A549 (cell line): ENCODE data around the gene GGACT. TPM values are rescaled to one million over a fixed set of nuclear protein-coding genes. Genes with fewer than 3 reads are reported as not detected.

Source experiments
- ATAC-seq, 2 experiments: fragments of 200-7000 bp in 1 of 2; fragments of >200 bp in 1 of 2; cut with Nextera tagmentation in 1 of 2; cut with Tn5 transposase in 1 of 2; 3 replicates each; pipeline versions ENCODE4 v1.8.0 to v1.9.1; 2018 to 2020; ENCODE audit warnings: mild to moderate bottlenecking in 1 of 2, moderate library complexity in 1 of 2
- CTCF ChIA-PET: fragments of 300-600 bp; sonication (Branson Sonifier 250); formaldehyde crosslinking; extraction: SDS; loops from one replicate; lab custom pipeline; 2021; ENCODE audit warnings: antibody characterized with exemption, inconsistent platforms; lab: Yijun Ruan, JAX
- POLR2A ChIA-PET: fragments of 350-600 bp; formaldehyde crosslinking; extraction: SDS; loops from one replicate; lab custom pipeline; 2021; ENCODE audit warnings: antibody characterized with exemption, inconsistent platforms; lab: Yijun Ruan, JAX
- DNase-seq, 2 experiments: peaks; one replicate each; pipeline versions ENCODE4 v3.0.0 to v3.0.0-alpha.2; 2011 to 2016; ENCODE audit warnings: low read depth in 1 of 2, low spot score in 1 of 2
- FAIRE-seq: peaks from 2 replicates; lab custom pipeline; 2011; peaks lifted over from hg19 to GRCh38; lab: Jason Lieb, UNC
- H3K27ac ChIP-seq, 2 experiments: fragments of >200 bp; sonication (Bioruptor Twin); formaldehyde crosslinking; 3 replicates each; pipeline ENCODE4 v1.5.1; 2016 to 2017
- H3K4me1 ChIP-seq: fragments of >200 bp; sonication (Bioruptor Twin); formaldehyde crosslinking; 3 replicates; pipeline ENCODE4 v1.6.1; 2016
- H3K4me2 ChIP-seq: fragments of >200 bp; sonication (Bioruptor Twin); formaldehyde crosslinking; 3 replicates; pipeline ENCODE4 v1.6.1; 2016
- H3K4me3 ChIP-seq: fragments of >200 bp; sonication (Bioruptor Twin); formaldehyde crosslinking; 3 replicates; pipeline ENCODE4 v1.5.1; 2016
- H3K9me3 ChIP-seq: fragments of >200 bp; sonication (Bioruptor Twin); formaldehyde crosslinking; 3 replicates; pipeline ENCODE4 v1.6.1; 2016
- CHD4 ChIP-seq: fragments of 200-600 bp; sonication (generic); IDR thresholded peaks from 2 replicates; pipeline ENCODE4 v1.6.1; 2016; ENCODE audit warnings: antibody characterized with exemption, mild to moderate bottlenecking, borderline replicate concordance
- CTCF ChIP-seq: fragments of >200 bp; sonication (Bioruptor Twin); formaldehyde crosslinking; IDR thresholded peaks from 3 replicates; pipeline ENCODE4 v1.5.1; 2016
- EHF ChIP-seq: fragments of 250-450 bp; sonication (Bioruptor Pico); IDR thresholded peaks from 2 replicates; pipeline ENCODE4 v1.5.0; 2020; ENCODE audit warnings: mild to moderate bottlenecking
- ESRRA ChIP-seq: fragments of 150-350 bp; IDR thresholded peaks from 2 replicates; pipeline ENCODE4 v1.6.1; 2014; ENCODE audit warnings: mild to moderate bottlenecking, low read length, borderline replicate concordance
- FOSB ChIP-seq: fragments of 250-450 bp; sonication (Bioruptor Pico); IDR thresholded peaks from 2 replicates; pipeline ENCODE4 v1.5.0; 2020; ENCODE audit warnings: mild to moderate bottlenecking, moderate library complexity
- HOXA7 ChIP-seq: fragments of 250-450 bp; sonication (Bioruptor Pico); IDR thresholded peaks from 2 replicates; pipeline ENCODE4 v1.5.0; 2020; ENCODE audit warnings: mild to moderate bottlenecking, moderate library complexity
- HOXB13 ChIP-seq: fragments of 250-450 bp; sonication (Bioruptor Pico); IDR thresholded peaks from 2 replicates; pipeline ENCODE4 v1.5.0; 2020; ENCODE audit warnings: low read depth, mild to moderate bottlenecking, moderate library complexity
- JUN ChIP-seq, 2 experiments: fragments of >200 bp; sonication (Bioruptor Twin); formaldehyde crosslinking; IDR thresholded peaks; 2 replicates in 1 of 2; 3 replicates in 1 of 2; pipeline ENCODE4 v1.6.1; 2016 to 2017
- PBX3 ChIP-seq: IDR thresholded peaks from 2 replicates; pipeline ENCODE4 v1.6.1; 2012
- POLR2AphosphoS2 ChIP-seq: conservative IDR thresholded peaks from 2 replicates; pipeline ENCODE4 v1.6.1; 2012; ENCODE audit warnings: low read length, improper control_type of control experiment, inconsistent platforms
- RAD21 ChIP-seq, 2 experiments: fragments of >200 bp in 1 of 2; sonication (Bioruptor Twin) in 1 of 2; formaldehyde crosslinking in 1 of 2; IDR thresholded peaks in 1 of 2; conservative IDR thresholded peaks in 1 of 2; 2 replicates in 1 of 2; 3 replicates in 1 of 2; pipeline ENCODE4 v1.6.1; 2012 to 2018; ENCODE audit warnings: inconsistent platforms in 1 of 2
- RCOR1 ChIP-seq: fragments of 150-350 bp; IDR thresholded peaks from 2 replicates; pipeline ENCODE4 v1.6.1; 2014; ENCODE audit warnings: antibody characterized with exemption, low read length, low read depth
- REST ChIP-seq: fragments of 200-600 bp; sonication (generic); IDR thresholded peaks from 2 replicates; pipeline ENCODE4 v1.6.1; 2016; ENCODE audit warnings: antibody characterized with exemption, mild to moderate bottlenecking, moderate library complexity
- RNF2 ChIP-seq: fragments of 200-600 bp; sonication (generic); IDR thresholded peaks from 2 replicates; pipeline ENCODE4 v1.6.1; 2016; ENCODE audit warnings: low read depth, mild to moderate bottlenecking, antibody characterized with exemption, moderate library complexity, borderline replicate concordance
- ZC3H11A ChIP-seq: fragments of 450-650 bp; IDR thresholded peaks from 2 replicates; pipeline ENCODE4 v1.6.1; 2014; ENCODE audit warnings: antibody characterized with exemption, mild to moderate bottlenecking
- WGBS: methylation state at CpG from one replicate; pipeline ENCODE4 v1.1.6; 2017; ENCODE audit errors: missing lambda C conversion rate; 5-methylcytosine and 5-hydroxymethylcytosine counted together
- polyA plus RNA-seq, 4 experiments: library from polyadenylated mRNA; depleted of rRNA in 3 of 4; stranded (reverse); fragments of >200 nt; fragmentation: RNase III in 1 of 4; extraction: RNeasy Plus Mini Kit Qiagen cat#74134 plus additional on column Dnase treatment in 1 of 4; gene quantifications; 2 replicates in 3 of 4; 3 replicates in 1 of 4; pipeline ENCODE4 v1.2.3, GENCODE V29; 2011 to 2017

The GGACT gene
- polyA plus RNA-seq, 2 of the 4 experiments (the other 2 are of a cell fraction), result 2.7 to 8.6 TPM

- Histone ChIP-seq H3K4me1 (no peaks in the 10 kb centered on the region), H3K9me3 (no peaks in the 10 kb centered on the region), H3K4me2 (no peak overlapping the region), H3K27ac (no peak overlapping the region), H3K4me3 (no peak overlapping the region)
- WGBS, result 82% methylated on average over 5 of the region's 5 CpGs
- FAIRE-seq, result no peak
- DNase-seq, result no peak
- ChIA-PET CTCF (no interaction called here), POLR2A (no interaction called here)
- TF ChIP-seq RNF2 (no peak), POLR2AphosphoS2 (no peak), CTCF (no peak), FOSB (CRISPR knock-in tag) (no peak), CHD4 (no peak), RAD21 (conservative IDR thresholded peaks at IDR 0.05 in 1 of 2, IDR thresholded peaks at IDR 0.05 in 1 of 2) (no peak), EHF (CRISPR knock-in tag) (no peak), HOXA7 (CRISPR knock-in tag) (no peak), HOXB13 (no peak), ESRRA (no peak)
- TF ChIP-seq, all 56 proteins: peak for 0
- ATAC-seq, result no peak
Measured at GRCh38 chr13:100613031-100613430, 24.4 kb upstream of the GGACT start.

GRCh38 chr13:100611678-100612492 lies 23.3 kb upstream of the GGACT start:
- CTCF ChIA-PET, result interaction anchor here (1.4 kb wide), 1 partner anchor 94 kb away, joined by 3 read pairs; no protein-coding TSS in a partner anchor
- H3K27ac ChIP-seq, result no peak overlapping the region
- no peak for TF ChIP-seq ESRRA
- TF ChIP-seq HOXB13, result no peak
- TF ChIP-seq PBX3, result no peak
- no peak for TF ChIP-seq JUN (IDR thresholded peaks at IDR 0.05)
- TF ChIP-seq ZC3H11A, result no peak
- TF ChIP-seq, all 56 proteins: peak for 0
- Histone ChIP-seq H3K4me2 (no peak overlapping the region), H3K4me1 (no peaks in the 10 kb centered on the region), H3K4me3 (no peak overlapping the region), H3K9me3 (no peaks in the 10 kb centered on the region)
- FAIRE-seq, result no peak
- WGBS, result 82% methylated on average over 9 of the region's 9 CpGs
- DNase-seq, result no peak
- no peak for ATAC-seq
- POLR2A ChIA-PET, result no interaction called here

GRCh38 chr13:100610391-100611347 lies 22.1 kb upstream of the GGACT start:
- Histone ChIP-seq H3K4me3 (no peak overlapping the region), H3K4me2 (no peak overlapping the region), H3K9me3 (no peaks in the 10 kb centered on the region), H3K27ac (no peak overlapping the region), H3K4me1 (no peaks in the 10 kb centered on the region)
- 68% methylated on average over 6 of the region's 6 CpGs for WGBS
- FAIRE-seq (no peak), ATAC-seq (no peak), DNase-seq (no peak)
- ChIA-PET POLR2A (no interaction called here), CTCF (interaction anchor here (1.4 kb wide), 1 partner anchor 95 kb away, joined by 3 read pairs; no protein-coding TSS in a partner anchor)
- TF ChIP-seq REST (no peak), HOXA7 (CRISPR knock-in tag) (no peak), RCOR1 (no peak)
